Uterus (tissue), 2 donors: Measurements from ENCODE around the gene TMEM106B.

Experiments
- POLR2A ChIP-seq, 2 donors: fragments of 450-650 bp; IDR thresholded peaks; one replicate each; pipeline ENCODE4 v1.6.1; 2016; ENCODE audit warnings: antibody characterized with exemption in 2 of 2, mild to moderate bottlenecking in 1 of 2, moderate library complexity in 1 of 2
- TF ChIP-seq, protein P1 (sequence below), 4 experiments: fragments of 200-600 bp in 2 of 4; fragments of 450-650 bp in 2 of 4; sonication (generic) in 2 of 4; IDR thresholded peaks; one replicate each; pipeline ENCODE4 v1.5.1; 2016 to 2019; ENCODE audit warnings: antibody characterized with exemption in 4 of 4, mild to moderate bottlenecking in 2 of 4, moderate library complexity in 1 of 4

DNA sequence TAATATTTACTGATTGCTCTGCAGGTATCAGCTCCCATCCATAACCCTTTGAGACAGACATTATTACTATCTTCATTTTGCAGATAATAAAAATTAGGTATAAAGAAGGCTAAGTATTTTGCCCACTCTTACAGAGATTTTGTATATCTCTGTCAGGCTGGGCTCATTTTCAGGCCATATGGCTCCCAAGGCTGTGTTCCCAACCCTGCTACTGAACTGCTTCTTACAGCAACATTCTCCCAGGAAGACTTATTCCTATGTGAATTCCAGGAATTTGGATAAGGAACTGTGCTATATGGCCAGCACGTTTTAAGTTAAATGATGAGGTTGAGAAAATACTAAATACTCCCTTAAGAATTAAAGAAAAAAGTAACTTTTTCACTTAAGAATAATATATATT is 1.9 kb upstream of the TMEM106B start:
- TF ChIP-seq POLR2A (IDR thresholded peaks at IDR 0.05) = no peak
- TF ChIP-seq, protein P1, sequence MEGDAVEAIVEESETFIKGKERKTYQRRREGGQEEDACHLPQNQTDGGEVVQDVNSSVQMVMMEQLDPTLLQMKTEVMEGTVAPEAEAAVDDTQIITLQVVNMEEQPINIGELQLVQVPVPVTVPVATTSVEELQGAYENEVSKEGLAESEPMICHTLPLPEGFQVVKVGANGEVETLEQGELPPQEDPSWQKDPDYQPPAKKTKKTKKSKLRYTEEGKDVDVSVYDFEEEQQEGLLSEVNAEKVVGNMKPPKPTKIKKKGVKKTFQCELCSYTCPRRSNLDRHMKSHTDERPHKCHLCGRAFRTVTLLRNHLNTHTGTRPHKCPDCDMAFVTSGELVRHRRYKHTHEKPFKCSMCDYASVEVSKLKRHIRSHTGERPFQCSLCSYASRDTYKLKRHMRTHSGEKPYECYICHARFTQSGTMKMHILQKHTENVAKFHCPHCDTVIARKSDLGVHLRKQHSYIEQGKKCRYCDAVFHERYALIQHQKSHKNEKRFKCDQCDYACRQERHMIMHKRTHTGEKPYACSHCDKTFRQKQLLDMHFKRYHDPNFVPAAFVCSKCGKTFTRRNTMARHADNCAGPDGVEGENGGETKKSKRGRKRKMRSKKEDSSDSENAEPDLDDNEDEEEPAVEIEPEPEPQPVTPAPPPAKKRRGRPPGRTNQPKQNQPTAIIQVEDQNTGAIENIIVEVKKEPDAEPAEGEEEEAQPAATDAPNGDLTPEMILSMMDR (IDR thresholded peaks at IDR 0.05) = no peak
